Uterus (tissue), 4 donors: ENCODE results near the gene CRACDL. TPM values are rescaled to one million over a fixed set of nuclear protein-coding genes. Genes with fewer than 3 reads are reported as not detected.

Experiments
- DNase-seq, 2 donors: peaks; one replicate each; pipeline ENCODE4 v3.0.0-alpha.2; 2019 to 2020
- H3K27ac ChIP-seq, 2 donors: fragments of 200-600 bp; sonication (generic); 1 replicate in 1 of 2; 2 replicates in 1 of 2; pipeline ENCODE4 v1.5.1; 2016 to 2018
- H3K27me3 ChIP-seq, 2 donors: fragments of 200-600 bp; sonication (generic); one replicate each; pipeline ENCODE4 v1.5.1; 2018 to 2019; ENCODE audit warnings: control low read depth in 1 of 2
- H3K36me3 ChIP-seq, 2 donors: fragments of 200-600 bp; sonication (generic); one replicate each; pipeline ENCODE4 v1.5.1; 2019; ENCODE audit warnings: control low read depth in 1 of 2
- H3K4me1 ChIP-seq, 2 donors: fragments of 200-600 bp; sonication (generic); one replicate each; pipeline ENCODE4 v1.5.1; 2018 to 2019; ENCODE audit warnings: control low read depth in 1 of 2
- H3K4me3 ChIP-seq, 2 donors: fragments of 200-600 bp; sonication (generic); 1 replicate in 1 of 2; 2 replicates in 1 of 2; pipeline ENCODE4 v1.5.1; 2018 to 2019; ENCODE audit warnings: mild to moderate bottlenecking in 1 of 2
- H3K9me3 ChIP-seq, 2 donors: fragments of 200-600 bp; sonication (generic); one replicate each; pipeline ENCODE4 v1.5.1; 2019; ENCODE audit warnings: control low read depth in 1 of 2
- CTCF ChIP-seq, 4 experiments: fragments of 200-600 bp in 2 of 4; fragments of 450-650 bp in 2 of 4; sonication (generic) in 2 of 4; IDR thresholded peaks; one replicate each; pipeline ENCODE4 v1.5.1; 2016 to 2019; ENCODE audit warnings: antibody characterized with exemption in 4 of 4, mild to moderate bottlenecking in 2 of 4, moderate library complexity in 1 of 4
- POLR2A ChIP-seq, 2 donors: fragments of 450-650 bp; IDR thresholded peaks; one replicate each; pipeline ENCODE4 v1.6.1; 2016; ENCODE audit warnings: antibody characterized with exemption in 2 of 2, mild to moderate bottlenecking in 1 of 2, moderate library complexity in 1 of 2
- intact Hi-C: fragments of 100-400 bp; cut with DNase I; formaldehyde crosslinking; loops from one replicate; pipeline ENCODE4 v1.15.1; 2023; ENCODE audit warnings: low total_unique reads
- total RNA-seq, 4 donors: library from RNA; depleted of rRNA in 3 of 4; stranded (reverse); fragments of >200 nt in 3 of 4; gene quantifications; one replicate each; pipeline versions ENCODE4 v1.1.0 to v1.2.4, GENCODE V29; 2014 to 2023
- donor health status: DM: yes; HTN: yes; CAD: no.

The CRACDL gene
- total RNA-seq, 4 donors from 2014 or later: 1.5 to 14.6 (median 6.1) TPM

GRCh38 chr2:98751748-98752147, 184.3 kb downstream of the CRACDL start:
- H3K36me3 ChIP-seq: no peaks in the 10 kb centered on the region
- no peak for DNase-seq
- TF ChIP-seq CTCF (IDR thresholded peaks at IDR 0.05): no peak
- no peak for TF ChIP-seq POLR2A (IDR thresholded peaks at IDR 0.05)
- intact Hi-C loops: no loop called here
- H3K27ac ChIP-seq: no peak overlapping the region
- H3K4me1 ChIP-seq: no peaks in the 10 kb centered on the region
- H3K27me3 ChIP-seq: no peaks in the 10 kb centered on the region
- H3K9me3 ChIP-seq: no peaks in the 10 kb centered on the region
- H3K4me3 ChIP-seq: no peak overlapping the region

GRCh38 chr2:98750593-98751282, 185.3 kb downstream of the CRACDL start:
- Histone ChIP-seq H3K36me3 (no peaks in the 10 kb centered on the region), H3K9me3 (no peaks in the 10 kb centered on the region), H3K27me3 (no peaks in the 10 kb centered on the region), H3K4me1 (no peaks in the 10 kb centered on the region), H3K27ac (no peak overlapping the region), H3K4me3 (no peak overlapping the region)
- TF ChIP-seq CTCF (IDR thresholded peaks at IDR 0.05) (no peak), POLR2A (IDR thresholded peaks at IDR 0.05) (no peak)
- intact Hi-C loops: no loop called here
- DNase-seq: no peak

- Histone ChIP-seq H3K27me3 (no peaks in the 10 kb centered on the region), H3K9me3 (no peaks in the 10 kb centered on the region), H3K36me3 (no peaks in the 10 kb centered on the region), H3K27ac (no peak overlapping the region), H3K4me1 (no peaks in the 10 kb centered on the region), H3K4me3 (no peak overlapping the region)
- no peak for TF ChIP-seq CTCF (IDR thresholded peaks at IDR 0.05)
- TF ChIP-seq POLR2A (IDR thresholded peaks at IDR 0.05): no peak
- no peak for DNase-seq
- intact Hi-C loops: no loop called here
Observed at GRCh38 chr2:98749066-98749450, 187.0 kb downstream of the CRACDL start.

GRCh38 chr2:98748292-98749065, 187.5 kb downstream of the CRACDL start:
- Histone ChIP-seq H3K36me3 (no peaks in the 10 kb centered on the region), H3K27me3 (no peaks in the 10 kb centered on the region), H3K4me1 (no peaks in the 10 kb centered on the region), H3K4me3 (no peak overlapping the region), H3K9me3 (no peaks in the 10 kb centered on the region), H3K27ac (no peak overlapping the region)
- intact Hi-C loops: no loop called here
- no peak for DNase-seq
- no peak for TF ChIP-seq POLR2A (IDR thresholded peaks at IDR 0.05)
- no peak for TF ChIP-seq CTCF (IDR thresholded peaks at IDR 0.05)

- TF ChIP-seq POLR2A (IDR thresholded peaks at IDR 0.05) (no peak), CTCF (IDR thresholded peaks at IDR 0.05) (no peak)
- Histone ChIP-seq H3K36me3 (no peaks in the 10 kb centered on the region), H3K4me3 (no peak overlapping the region), H3K27me3 (no peaks in the 10 kb centered on the region), H3K9me3 (no peaks in the 10 kb centered on the region), H3K27ac (no peak overlapping the region), H3K4me1 (no peaks in the 10 kb centered on the region)
- no peak for DNase-seq
- intact Hi-C loops: no loop called here
Observed at GRCh38 chr2:98747888-98748287, 188.1 kb downstream of the CRACDL start.
